Measurements from ENCODE around the gene ERC2.

The ERC2 gene

DNA sequence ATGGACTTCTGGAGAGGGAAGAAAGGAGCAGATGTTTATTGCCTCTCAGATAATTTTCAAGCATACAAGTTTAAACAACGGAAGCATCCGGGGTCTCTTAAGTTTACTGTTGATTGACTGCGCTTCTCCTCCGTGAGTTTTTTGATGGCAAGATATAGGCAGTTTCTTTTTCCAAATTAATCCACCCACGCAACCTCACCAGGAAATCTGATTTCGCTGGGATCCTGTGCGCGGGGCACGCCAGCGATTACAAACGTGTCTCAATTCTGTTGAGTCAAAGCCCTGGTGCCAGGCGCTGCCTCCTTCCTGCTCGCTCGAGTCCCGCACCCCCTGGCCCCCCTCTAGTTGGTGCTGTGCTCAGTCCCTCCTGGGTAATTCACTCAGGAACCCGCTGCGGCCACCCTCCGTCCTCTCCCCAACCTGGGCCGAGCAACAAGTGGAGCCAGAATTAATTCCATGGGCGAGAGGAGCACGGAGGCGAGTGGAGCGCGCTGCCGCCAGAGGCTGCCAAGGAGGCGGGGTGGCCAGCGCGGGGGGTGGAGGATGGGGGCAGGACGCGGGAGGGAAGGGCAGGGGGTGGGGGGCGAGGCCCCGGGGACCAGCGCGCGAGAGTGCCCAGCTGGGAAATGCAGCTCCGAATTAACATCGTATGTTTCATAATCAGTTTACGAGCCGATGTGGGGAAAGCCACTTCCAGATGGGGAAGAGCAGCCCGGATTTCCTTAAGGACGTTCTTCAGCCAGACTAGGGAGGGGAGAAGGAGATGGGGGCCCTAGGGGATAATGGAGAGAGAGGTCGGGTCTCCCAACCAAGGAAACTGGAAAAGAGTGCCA, 987.1 kb downstream of the ERC2 start:
- DNase-seq = no peak

DNA sequence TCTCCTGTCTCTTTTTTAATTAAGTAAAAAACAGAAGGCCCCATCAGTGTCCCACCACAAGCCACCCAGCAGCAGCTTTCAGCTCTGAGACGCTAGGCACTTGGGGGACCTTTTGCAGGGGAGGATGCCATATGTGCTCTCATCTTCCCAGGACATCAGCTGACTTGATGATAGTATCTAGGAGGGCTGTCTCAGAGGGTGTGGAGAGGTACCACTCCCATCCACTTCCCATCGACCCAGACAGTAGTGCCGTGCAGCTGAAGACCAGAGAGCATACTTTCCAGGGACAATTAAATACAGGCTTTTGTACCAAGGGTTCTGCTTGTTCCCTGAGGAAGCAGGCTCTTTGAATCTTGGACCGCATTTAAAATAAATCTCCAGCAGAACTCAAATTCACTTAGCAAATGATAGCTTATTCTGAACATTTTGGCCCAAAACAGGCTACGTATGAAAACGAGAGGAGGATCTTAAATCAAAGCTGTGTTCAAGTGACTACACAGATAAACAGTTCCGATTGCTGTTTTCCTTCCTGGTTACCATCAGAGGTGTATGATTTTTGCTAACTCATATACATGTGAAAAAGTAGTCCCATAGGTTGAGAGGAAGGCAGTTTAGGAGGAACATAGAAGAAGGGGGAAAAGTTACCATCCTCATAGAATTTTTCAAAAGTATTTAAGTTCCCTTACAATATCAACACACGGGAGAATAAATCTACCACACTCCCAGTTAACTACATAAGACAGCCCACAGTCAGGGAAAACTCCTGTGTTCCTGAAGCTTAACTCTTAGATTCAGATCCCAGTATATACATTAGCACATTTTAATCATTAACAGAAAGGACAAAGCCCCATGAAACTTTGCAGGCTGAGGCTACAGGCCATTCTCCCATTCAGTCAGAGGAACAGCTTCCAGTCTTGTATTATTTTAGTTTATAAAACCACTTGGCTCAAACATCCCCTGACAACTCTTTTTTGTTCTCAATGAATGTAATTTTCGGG, 990.7 kb downstream of the ERC2 start:
- DNase-seq = no peak

DNA sequence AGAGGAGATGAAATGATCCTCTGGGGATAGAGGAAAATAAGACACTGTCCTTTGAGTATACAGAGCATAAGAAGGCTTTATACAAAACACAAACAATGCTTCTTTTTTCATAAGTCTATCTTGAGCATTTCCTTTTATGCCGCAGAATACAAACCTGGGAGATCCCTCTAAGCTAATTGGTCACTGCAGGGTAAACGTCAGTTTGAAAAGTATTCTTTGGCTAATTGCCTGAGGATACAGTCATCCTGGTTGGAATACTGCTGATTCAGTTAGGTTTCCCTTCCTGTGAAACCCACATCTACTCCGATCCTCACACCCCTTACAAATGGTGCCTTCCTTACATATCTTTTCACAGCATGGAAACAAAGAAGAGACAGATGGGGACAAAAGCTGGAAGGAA, 991.8 kb downstream of the ERC2 start:
- no peak for DNase-seq

DNA sequence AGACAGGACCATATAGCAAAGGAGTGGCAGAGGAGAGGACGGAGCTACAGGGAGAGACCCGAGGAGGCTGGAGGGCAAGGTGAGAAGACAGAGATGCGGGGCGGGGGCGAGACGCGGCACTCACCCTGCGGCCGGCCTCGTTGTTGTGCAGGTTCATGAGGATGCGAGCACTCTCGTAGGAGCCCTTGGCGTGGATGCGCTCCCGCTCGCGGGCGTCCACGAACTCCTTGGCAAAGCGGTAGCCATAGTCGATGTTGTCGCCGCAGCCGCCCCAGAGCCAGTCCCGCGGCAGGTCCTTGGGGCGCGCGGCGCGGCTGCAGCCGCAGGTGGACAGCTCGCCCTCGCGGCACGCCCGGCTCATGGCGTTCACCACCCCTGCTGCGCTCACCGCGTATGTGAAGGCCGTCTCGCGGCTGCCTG, 994.0 kb downstream of the ERC2 start:
- no peak for DNase-seq

- DNase-seq = no peak
Measured at GRCh38 chr3:55473788-55474187, 994.5 kb downstream of the ERC2 start.

GRCh38 chr3:55471522-55472280, 996.6 kb downstream of the ERC2 start:
- DNase-seq = no peak

DNA sequence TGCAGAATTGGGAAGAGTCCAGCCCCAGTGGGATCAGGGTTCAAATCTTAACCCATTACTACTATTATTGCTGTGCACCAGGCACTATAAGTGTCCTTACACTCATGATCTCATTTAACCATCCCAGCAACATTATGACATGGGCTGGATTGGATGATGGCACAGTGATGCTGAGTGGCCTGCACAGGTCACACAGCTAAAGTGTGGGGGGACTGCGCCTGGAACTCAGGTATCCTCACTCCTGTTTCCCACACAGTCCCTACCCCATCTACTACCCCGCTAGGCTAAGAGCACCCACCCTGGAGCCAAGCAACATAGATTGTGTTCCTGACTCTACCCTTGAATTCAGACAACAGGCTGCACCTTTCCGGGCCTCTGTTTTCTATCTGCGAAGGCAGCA, 997.2 kb downstream of the ERC2 start:
- DNase-seq = no peak

DNA sequence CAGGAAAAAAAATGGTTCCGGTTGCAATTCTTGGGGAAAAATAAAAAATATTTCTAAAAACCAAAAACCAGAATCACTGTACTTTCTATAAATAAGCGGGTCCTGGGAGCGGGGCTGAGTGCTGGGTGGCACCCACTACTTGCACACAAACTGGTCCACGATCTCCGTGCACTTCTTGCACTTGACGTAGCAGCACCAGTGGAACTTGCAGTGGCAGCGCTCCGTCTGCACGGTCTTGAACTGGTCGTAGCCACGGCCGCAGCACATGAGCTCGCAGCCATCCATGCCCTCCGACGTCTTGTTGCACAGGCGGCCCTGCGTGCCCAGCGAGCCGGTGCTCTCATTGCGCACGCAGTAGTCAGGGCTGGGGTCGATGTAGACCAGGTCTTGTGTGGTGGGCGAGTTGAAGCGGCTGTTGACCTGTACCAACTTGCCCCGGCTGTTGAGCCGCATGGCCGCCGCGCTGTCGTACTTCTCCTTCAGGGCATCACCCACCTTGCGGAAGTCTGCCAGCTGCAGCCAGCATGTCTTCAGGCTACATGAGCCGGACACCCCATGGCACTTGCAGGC, 998.2 kb downstream of the ERC2 start:
- no peak for DNase-seq

DNA sequence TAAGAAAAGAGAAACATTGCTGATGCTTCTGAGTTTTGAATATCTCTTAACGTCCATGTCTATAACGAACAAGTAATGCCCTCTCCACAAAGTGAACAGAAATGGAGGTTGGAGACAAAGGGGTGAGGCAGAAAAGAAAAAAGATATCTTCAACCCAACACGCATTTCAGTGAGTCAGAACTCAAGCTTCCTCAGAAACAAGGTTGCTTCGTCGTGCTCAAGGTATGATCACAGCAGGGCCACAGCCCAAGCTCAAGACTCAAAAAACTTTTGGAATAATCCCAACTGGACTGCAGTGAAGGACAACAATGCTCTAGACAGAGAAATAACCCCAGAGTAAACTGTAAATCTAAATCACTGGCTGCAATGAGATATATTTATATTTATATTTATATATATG, 1000.0 kb downstream of the ERC2 start:
- DNase-seq = no peak

DNA sequence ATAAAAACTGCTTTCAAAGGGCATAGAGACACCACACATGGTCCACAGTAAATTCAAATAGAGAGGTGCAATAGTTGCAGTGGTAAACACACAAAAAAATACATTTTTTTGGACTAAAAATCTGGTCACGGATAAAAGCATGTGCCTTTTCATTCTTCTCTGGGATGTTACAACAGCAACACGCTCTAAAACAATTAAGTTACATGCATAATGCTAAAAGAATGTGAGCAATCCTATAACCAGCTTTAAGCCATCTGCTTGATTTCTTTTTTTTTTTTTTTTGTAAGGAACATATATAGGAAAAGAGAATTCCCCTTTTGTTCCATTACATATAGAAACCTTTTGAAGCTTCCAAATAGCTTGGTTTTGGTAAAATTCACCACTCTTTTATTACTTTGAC, 1001.2 kb downstream of the ERC2 start:
- DNase-seq = no peak

GRCh38 chr3:55466526-55466925, 1001.7 kb downstream of the ERC2 start:
- DNase-seq = no peak

DNA sequence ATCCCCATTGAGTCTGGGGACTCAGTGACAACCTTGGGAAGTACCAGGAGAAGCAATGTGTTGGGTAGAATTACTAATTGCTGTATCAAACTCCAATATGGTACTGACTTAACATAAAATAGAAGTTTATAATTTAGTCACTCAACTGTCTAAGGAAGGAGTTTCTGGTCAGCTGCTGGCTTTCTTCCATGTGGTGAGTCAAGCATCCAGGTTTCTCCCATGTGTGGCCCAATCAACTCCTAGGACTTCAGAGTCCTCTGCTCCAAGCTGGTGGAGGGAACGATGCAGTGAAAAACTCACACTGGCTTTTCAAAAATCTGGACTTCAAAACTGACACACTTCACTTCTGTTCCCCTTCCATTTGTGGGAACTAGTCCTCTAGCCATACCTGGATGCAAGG, 1006.4 kb downstream of the ERC2 start:
- no peak for DNase-seq

DNA sequence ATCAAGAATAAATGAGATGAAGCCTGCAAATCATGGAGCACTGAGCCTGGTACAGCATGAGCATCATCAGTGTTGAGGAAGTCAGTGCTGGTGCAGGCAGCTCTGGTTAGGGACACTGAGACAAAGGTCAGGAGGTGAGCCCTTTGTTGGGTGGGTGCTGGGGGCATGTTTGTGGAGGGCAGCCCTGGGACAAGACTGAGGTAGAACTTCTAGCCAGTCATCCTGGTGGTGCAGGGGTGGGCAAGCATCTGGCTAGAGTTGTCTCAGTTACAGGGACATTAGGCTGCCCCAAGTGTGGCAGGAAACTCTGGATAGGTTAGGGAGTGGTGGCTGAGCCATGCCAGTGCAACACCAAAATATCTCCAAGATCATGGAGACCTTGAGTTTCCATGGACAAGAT, 1008.4 kb downstream of the ERC2 start:
- DNase-seq = no peak
